HepG2 (cell line): ENCODE results near the gene SRSF4. TPM values are rescaled to one million over a fixed set of nuclear protein-coding genes. Genes with fewer than 3 reads are reported as not detected.

Source experiments
- BCL3 ChIP-seq: sonication (generic); formaldehyde crosslinking; IDR thresholded peaks from 2 replicates; pipeline ENCODE4 v1.5.1; 2020; ENCODE audit warnings: mild to moderate bottlenecking, missing genetic modification reagents, moderate library complexity
- BORCS8-MEF2B ChIP-seq: sonication (generic); formaldehyde crosslinking; IDR thresholded peaks from 2 replicates; pipeline ENCODE4 v1.8.0; 2022; ENCODE audit warnings: mild to moderate bottlenecking, missing genetic modification reagents
- FOXA1 ChIP-seq, 2 experiments: fragments of 450-650 bp in 1 of 2; sonication (generic) in 1 of 2; formaldehyde crosslinking in 1 of 2; IDR thresholded peaks; 2 replicates each; pipeline versions ENCODE4 v1.4.0 to v1.6.1; 2016 to 2020; ENCODE audit warnings: missing genetic modification reagents in 1 of 2
- NR2C2 ChIP-seq: sonication (generic); formaldehyde crosslinking; IDR thresholded peaks from 2 replicates; pipeline ENCODE4 v1.4.0; 2020; ENCODE audit warnings: missing genetic modification reagents, mild to moderate bottlenecking, moderate library complexity, borderline replicate concordance
- NR2F2 ChIP-seq: IDR thresholded peaks from 2 replicates; pipeline ENCODE4 v1.6.1; 2012; ENCODE audit warnings: low read depth, inconsistent platforms, borderline replicate concordance
- PCBP2 ChIP-seq: fragments of 200-400 bp; formaldehyde crosslinking; optimal IDR thresholded peaks from 2 replicates; pipeline ENCODE3; 2018; ENCODE audit warnings: low read length, low read depth; ENCODE audit not compliant: poor library complexity, severe bottlenecking
- RARA ChIP-seq: IDR thresholded peaks from 2 replicates; pipeline ENCODE4 v1.6.1; 2016; ENCODE audit warnings: missing genetic modification reagents, missing compliant biosample characterization
- REXO4 ChIP-seq: sonication (generic); formaldehyde crosslinking; IDR thresholded peaks from 2 replicates; pipeline ENCODE4 v1.8.0; 2022; ENCODE audit warnings: missing genetic modification reagents, mild to moderate bottlenecking, borderline replicate concordance
- SAP130 ChIP-seq: IDR thresholded peaks from 2 replicates; pipeline ENCODE4 v1.6.1; 2016; ENCODE audit warnings: low read depth
- TRIM22 ChIP-seq: fragments of 450-650 bp; IDR thresholded peaks from 2 replicates; pipeline ENCODE4 v1.6.1; 2017
- ZBTB34 ChIP-seq: sonication (generic); formaldehyde crosslinking; IDR thresholded peaks from 2 replicates; pipeline ENCODE4 v1.8.0; 2022; ENCODE audit warnings: mild to moderate bottlenecking, missing genetic modification reagents
- ZHX2 ChIP-seq, 2 experiments: sonication (generic) in 1 of 2; formaldehyde crosslinking in 1 of 2; IDR thresholded peaks; 2 replicates each; pipeline versions ENCODE4 v1.6.1 to v1.9.0; 2014 to 2022; ENCODE audit warnings: antibody characterized with exemption in 1 of 2, borderline replicate concordance in 1 of 2, inconsistent platforms in 1 of 2, low read depth in 1 of 2, missing genetic modification reagents in 1 of 2
- ZNF275 ChIP-seq: sonication (generic); formaldehyde crosslinking; IDR thresholded peaks from 2 replicates; pipeline ENCODE4 v1.8.0; 2022; ENCODE audit warnings: missing genetic modification reagents, mild to moderate bottlenecking, inconsistent platforms, borderline replicate concordance
- ZNF672 ChIP-seq: sonication (generic); formaldehyde crosslinking; IDR thresholded peaks from 2 replicates; pipeline ENCODE4 v1.8.1; 2022; ENCODE audit warnings: missing genetic modification reagents
- ZNF772 ChIP-seq: sonication (generic); formaldehyde crosslinking; IDR thresholded peaks from 2 replicates; pipeline ENCODE4 v1.5.0; 2020; ENCODE audit warnings: mild to moderate bottlenecking, missing genetic modification reagents
- ZNF841 ChIP-seq: sonication (generic); formaldehyde crosslinking; IDR thresholded peaks from 2 replicates; pipeline ENCODE4 v1.8.1; 2023; ENCODE audit warnings: missing genetic modification reagents, borderline replicate concordance
- polyA plus RNA-seq, 8 experiments: library from polyadenylated mRNA; depleted of rRNA in 3 of 8; stranded (reverse) in 7 of 8; unstranded in 1 of 8; fragments of >200 nt; fragmentation: Illumina TruSeq in 4 of 8; extraction: Trizol in 4 of 8; gene quantifications; 2 replicates each; pipeline versions ENCODE4 v1.2.1 to v1.2.3, GENCODE V29; 2011 to 2016; ENCODE audit warnings: low read depth in 4 of 8, missing spikeins in 1 of 8, mixed read lengths in 1 of 8; ENCODE audit not compliant: insufficient read depth in 1 of 8
- total RNA-seq, 5 experiments: library from RNA; depleted of rRNA; stranded (reverse); fragments of >200 nt; fragmentation: Illumina TruSeq; extraction: Trizol; gene quantifications; 2 replicates each; pipeline ENCODE4 v1.2.3, GENCODE V29; 2016; ENCODE audit warnings: low read depth in 1 of 5

Gene SRSF4
- total and polyA plus RNA-seq, 2 of the 13 experiments (the other 11 are each of a cell fraction or from before 2014, with no cell fraction given): 37.7 to 50.9 TPM

- TF ChIP-seq BCL3 (CRISPR knock-in tag) (0 out of 2 replicates have a peak, but pooled peaks have one; percentile 37), FOXA1 (IDR thresholded peaks at IDR 0.05) (no peak), FOXA1 (CRISPR knock-in tag; IDR thresholded peaks at IDR 0.05) (0 out of 2 replicates have a peak, but pooled peaks have one; percentile 23), SAP130 (CRISPR knock-in tag) (peak; percentile 95), ZNF672 (CRISPR knock-in tag) (no peak), PCBP2 (no peak), ZHX2 (IDR thresholded peaks at IDR 0.05; ENCODE audit: low read depth) (peak; percentile 77), ZHX2 (CRISPR knock-in tag; IDR thresholded peaks at IDR 0.05; ENCODE audit: borderline replicate concordance) (no peak), RARA (CRISPR knock-in tag) (no peak; the same call in 1 of the 2 replicates), REXO4 (CRISPR knock-in tag) (no peak), TRIM22 (no peak), NR2F2 (no peak), ZNF275 (no peak), ZNF841 (CRISPR knock-in tag) (no peak), BORCS8-MEF2B (CRISPR knock-in tag) (peak; percentile 56; the same call in 1 of the 2 replicates), ZBTB34 (no peak), ZNF772 (CRISPR knock-in tag) (peak; percentile 55; the same call in 1 of the 2 replicates), NR2C2 (CRISPR knock-in tag) (no peak)
Observed at GRCh38 chr1:29230553-29231378, 49.1 kb upstream of the SRSF4 start, which contains the start of gene MECR (continued).
